Retinal pigment epithelial cell (primary cell): Measurements from ENCODE around the gene SLC39A7.

Experiments used
- DNase-seq: peaks from one replicate; pipeline ENCODE4 v3.0.0-alpha.2; 2010; ENCODE audit warnings: low read depth
- H3K4me3 ChIP-seq: 2 replicates; pipeline ENCODE4 v1.5.1; 2011; ENCODE audit warnings: mild to moderate bottlenecking, low read length, control low read depth, moderate library complexity
- CTCF ChIP-seq: conservative IDR thresholded peaks from 2 replicates; pipeline ENCODE4 v1.5.1; 2011; ENCODE audit warnings: low read depth, low read length, control low read depth, inconsistent platforms

The SLC39A7 gene

GRCh38 chr6:33185190-33185589 is 15.5 kb upstream of the SLC39A7 start:
- TF ChIP-seq CTCF: no peak
- H3K4me3 ChIP-seq: no peak overlapping the region
- DNase-seq: no peak

- H3K4me3 ChIP-seq: no peak overlapping the region
- TF ChIP-seq CTCF: no peak
- DNase-seq: no peak
These were observed 14.9 kb upstream of the SLC39A7 start for GRCh38 chr6:33185654-33186187.

- H3K4me3 ChIP-seq: no peak overlapping the region
- DNase-seq: no peak
- TF ChIP-seq CTCF: no peak
These were observed 12.9 kb upstream of the SLC39A7 start for GRCh38 chr6:33187809-33188208.

GRCh38 chr6:33189164-33189563 is 11.5 kb upstream of the SLC39A7 start:
- DNase-seq: no peak
- no peak for TF ChIP-seq CTCF
- no peak overlapping the region for H3K4me3 ChIP-seq

GRCh38 chr6:33189625-33190448 is 10.8 kb upstream of the SLC39A7 start:
- no peak for DNase-seq
- no peak overlapping the region for H3K4me3 ChIP-seq
- no peak for TF ChIP-seq CTCF

GRCh38 chr6:33190504-33191107 is 10.1 kb upstream of the SLC39A7 start:
- H3K4me3 ChIP-seq: no peak overlapping the region
- no peak for TF ChIP-seq CTCF
- no peak for DNase-seq
